Testis (tissue), 3 donors: Measurements from ENCODE around the gene CYP2A7. TPM values are rescaled to one million over a fixed set of nuclear protein-coding genes. Genes with fewer than 3 reads are reported as not detected.
"Not testable (repeated sequence)": the region's sequence is repeated elsewhere in the genome, so short reads cannot be mapped to it uniquely, and the experiment has no call there.

ENCODE experiments used
- DNase-seq: peaks from one replicate; pipeline ENCODE4 v3.0.0-alpha.2; 2019
- H3K27ac ChIP-seq, 2 donors: fragments of 200-600 bp; sonication (generic); one replicate each; pipeline ENCODE4 v1.5.1; 2019
- H3K27me3 ChIP-seq: fragments of 200-600 bp; sonication (generic); one replicate; pipeline ENCODE4 v1.5.1; 2019
- H3K36me3 ChIP-seq: fragments of 200-600 bp; sonication (generic); one replicate; pipeline ENCODE4 v1.5.1; 2017; ENCODE audit warnings: low read depth; ENCODE audit errors: missing control alignments
- H3K4me1 ChIP-seq: fragments of 200-600 bp; sonication (generic); one replicate; pipeline ENCODE4 v1.5.1; 2019
- H3K4me3 ChIP-seq, 2 donors: fragments of 200-600 bp; sonication (generic); one replicate each; pipeline ENCODE4 v1.5.1; 2017 to 2019
- H3K9me3 ChIP-seq: fragments of 200-600 bp; sonication (generic); one replicate; pipeline ENCODE4 v1.5.1; 2017
- POLR2A ChIP-seq: fragments of 450-650 bp; IDR thresholded peaks from one replicate; pipeline ENCODE4 v1.6.1; 2017; ENCODE audit warnings: antibody characterized with exemption, mild to moderate bottlenecking, moderate library complexity
- WGBS, 2 donors: methylation state at CpG; one replicate each; pipeline ENCODE4 v1.1.5; 2018; 5-methylcytosine and 5-hydroxymethylcytosine counted together
- intact Hi-C: fragments of 100-400 bp; cut with DNase I; formaldehyde crosslinking; loops from one replicate; pipeline ENCODE4 v1.15.1; 2023; ENCODE audit warnings: low total_unique reads
- polyA plus RNA-seq: library from polyadenylated mRNA; stranded (reverse); fragments of 350-450 nt; fragmentation: Illumina TruSeq; extraction: RNeasy Lipid Tissue Mini Kit (QIAGEN cat#74804); gene quantifications from one replicate; pipeline ENCODE4 v1.2.3, GENCODE V29; 2014; ENCODE audit warnings: low read depth, low replicate concordance; ENCODE audit not compliant: insufficient read depth
- total RNA-seq, 2 donors: library from RNA; depleted of rRNA; stranded (reverse); fragments of >200 nt; gene quantifications; one replicate each; pipeline ENCODE4 v1.2.3, GENCODE V29; 2016
- TF ChIP-seq, protein P1 (sequence below), 3 experiments: fragments of 450-650 bp in 2 of 3; fragments of 200-600 bp in 1 of 3; sonication (generic) in 1 of 3; IDR thresholded peaks; one replicate each; pipeline ENCODE4 v1.5.1; 2016 to 2019; ENCODE audit warnings: antibody characterized with exemption in 3 of 3, mild to moderate bottlenecking in 2 of 3, moderate library complexity in 1 of 3

CYP2A7 gene
- total and polyA plus RNA-seq, 3 donors from 2014 or later: 1.1 TPM; not detected in 2

DNA sequence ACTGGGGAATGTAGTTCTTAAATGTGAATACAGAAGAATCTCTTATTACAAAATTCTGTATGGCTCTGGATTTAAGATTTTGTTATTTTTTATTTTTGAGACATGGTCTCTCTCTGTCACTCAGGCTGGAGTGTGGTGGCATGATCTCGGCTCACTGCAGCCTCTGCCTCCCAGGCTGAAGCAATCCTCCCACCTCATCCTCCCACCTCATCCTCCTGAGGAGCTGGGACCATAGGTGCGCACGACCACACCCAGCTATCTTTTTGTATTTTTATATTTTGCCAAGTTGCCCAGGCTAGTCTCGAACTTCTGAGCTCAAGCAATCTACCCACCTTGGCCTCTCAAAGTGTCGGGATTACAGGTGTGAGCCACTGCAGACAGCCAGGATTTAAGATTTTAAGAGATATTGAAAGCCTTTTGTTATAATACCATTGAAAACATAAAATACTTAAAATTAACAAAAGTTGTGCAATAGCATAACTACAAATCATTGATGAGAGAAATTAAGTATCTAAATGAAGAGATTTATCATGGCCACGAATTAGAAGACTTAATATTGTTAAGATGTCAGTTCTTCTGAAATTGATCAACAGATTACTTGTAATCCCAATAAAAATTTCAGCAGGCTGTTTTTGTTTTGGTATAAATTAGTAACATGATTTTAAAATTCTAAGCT lies 45.1 kb downstream of the CYP2A7 start:
- Histone ChIP-seq H3K4me3 (no peak overlapping the region), H3K4me1 (peaks cover 18% of the 10 kb centered on the region), H3K27ac (no peak overlapping the region), H3K36me3 (no peaks in the 10 kb centered on the region), H3K27me3 (no peaks in the 10 kb centered on the region), H3K9me3 (no peaks in the 10 kb centered on the region)
- TF ChIP-seq, protein P1, sequence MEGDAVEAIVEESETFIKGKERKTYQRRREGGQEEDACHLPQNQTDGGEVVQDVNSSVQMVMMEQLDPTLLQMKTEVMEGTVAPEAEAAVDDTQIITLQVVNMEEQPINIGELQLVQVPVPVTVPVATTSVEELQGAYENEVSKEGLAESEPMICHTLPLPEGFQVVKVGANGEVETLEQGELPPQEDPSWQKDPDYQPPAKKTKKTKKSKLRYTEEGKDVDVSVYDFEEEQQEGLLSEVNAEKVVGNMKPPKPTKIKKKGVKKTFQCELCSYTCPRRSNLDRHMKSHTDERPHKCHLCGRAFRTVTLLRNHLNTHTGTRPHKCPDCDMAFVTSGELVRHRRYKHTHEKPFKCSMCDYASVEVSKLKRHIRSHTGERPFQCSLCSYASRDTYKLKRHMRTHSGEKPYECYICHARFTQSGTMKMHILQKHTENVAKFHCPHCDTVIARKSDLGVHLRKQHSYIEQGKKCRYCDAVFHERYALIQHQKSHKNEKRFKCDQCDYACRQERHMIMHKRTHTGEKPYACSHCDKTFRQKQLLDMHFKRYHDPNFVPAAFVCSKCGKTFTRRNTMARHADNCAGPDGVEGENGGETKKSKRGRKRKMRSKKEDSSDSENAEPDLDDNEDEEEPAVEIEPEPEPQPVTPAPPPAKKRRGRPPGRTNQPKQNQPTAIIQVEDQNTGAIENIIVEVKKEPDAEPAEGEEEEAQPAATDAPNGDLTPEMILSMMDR (IDR thresholded peaks at IDR 0.05): no peak
- TF ChIP-seq POLR2A: no peak
- WGBS, 2 donors: 60 to 77% methylated on average over 6 of the region's 6 CpGs
- intact Hi-C loops: no loop called here
- DNase-seq: no peak

DNA sequence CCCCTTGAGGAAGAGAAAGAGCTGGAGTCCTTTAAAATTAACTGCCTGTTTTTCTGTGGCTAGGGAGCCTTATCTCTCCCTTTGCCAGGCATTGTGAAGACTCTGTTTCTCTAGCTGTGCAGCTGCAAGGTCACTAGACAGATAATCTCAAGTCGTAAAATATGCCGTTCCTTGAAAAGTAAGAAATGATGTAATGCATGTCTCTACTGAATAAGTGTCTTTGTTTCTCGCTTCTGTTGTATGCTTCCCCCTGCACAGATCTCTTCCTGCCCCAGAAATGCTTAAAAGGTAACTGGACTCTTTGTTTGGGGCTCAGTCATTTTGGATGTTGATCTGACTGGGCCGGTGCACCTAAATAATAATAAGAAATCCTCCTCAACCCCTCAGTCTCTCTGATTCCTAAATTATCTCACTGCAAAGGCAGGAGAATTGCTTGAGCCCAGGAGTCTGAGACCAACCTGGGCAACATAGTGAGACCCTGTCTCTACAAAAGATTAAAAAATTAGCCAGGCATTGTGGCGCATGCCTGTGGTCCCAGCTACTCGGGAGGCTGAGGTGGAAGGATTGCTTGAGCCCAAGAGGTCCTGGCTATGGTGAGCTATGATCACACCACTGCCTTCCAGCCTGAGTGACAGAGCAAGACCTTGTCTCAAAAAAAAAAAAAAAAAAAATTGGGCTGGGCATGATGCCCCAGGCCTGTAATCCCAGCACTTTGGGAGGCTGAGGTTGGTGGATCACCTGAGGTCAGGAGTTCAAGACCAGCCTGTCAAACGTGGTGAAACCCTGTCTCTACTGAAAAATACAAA lies 48.1 kb downstream of the CYP2A7 start:
- intact Hi-C loops, H3K36me3 ChIP-seq, DNase-seq, H3K4me3 ChIP-seq, H3K27me3 ChIP-seq, H3K9me3 ChIP-seq: not testable (repeated sequence)
- Histone ChIP-seq H3K27ac (peak overlapping the region in 1 of 2 donors; percentile 74), H3K4me1 (peaks cover 27% of the 10 kb centered on the region)
- WGBS, 2 donors: 38 to 49% methylated on average over 5 to 7 of the region's 7 CpGs

DNA sequence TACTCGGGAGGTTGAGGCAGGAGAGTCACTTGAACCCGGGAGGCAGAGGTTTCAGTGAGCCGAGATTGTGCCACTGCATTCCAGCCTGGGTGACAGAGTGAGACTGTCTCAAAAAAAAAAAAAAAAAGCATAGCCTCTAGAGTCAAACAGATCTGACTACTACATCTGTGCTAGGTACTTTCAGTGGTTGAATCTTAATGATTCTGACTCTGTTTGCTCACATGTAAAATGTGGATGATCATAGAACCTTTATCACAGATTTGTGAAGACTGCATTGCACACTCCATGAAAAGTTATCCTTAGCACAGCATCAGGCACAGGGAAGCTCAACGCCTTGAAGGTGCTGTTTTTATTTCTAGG lies 49.6 kb downstream of the CYP2A7 start:
- H3K9me3 ChIP-seq, H3K36me3 ChIP-seq, H3K4me3 ChIP-seq, DNase-seq, H3K27me3 ChIP-seq, intact Hi-C loops: not testable (repeated sequence)
- peaks cover 27% of the 10 kb centered on the region for H3K4me1 ChIP-seq
- 57 to 71% methylated on average over 4 of the region's 4 CpGs for WGBS, 2 donors
- peak overlapping the region; percentile 48 for H3K27ac ChIP-seq

DNA sequence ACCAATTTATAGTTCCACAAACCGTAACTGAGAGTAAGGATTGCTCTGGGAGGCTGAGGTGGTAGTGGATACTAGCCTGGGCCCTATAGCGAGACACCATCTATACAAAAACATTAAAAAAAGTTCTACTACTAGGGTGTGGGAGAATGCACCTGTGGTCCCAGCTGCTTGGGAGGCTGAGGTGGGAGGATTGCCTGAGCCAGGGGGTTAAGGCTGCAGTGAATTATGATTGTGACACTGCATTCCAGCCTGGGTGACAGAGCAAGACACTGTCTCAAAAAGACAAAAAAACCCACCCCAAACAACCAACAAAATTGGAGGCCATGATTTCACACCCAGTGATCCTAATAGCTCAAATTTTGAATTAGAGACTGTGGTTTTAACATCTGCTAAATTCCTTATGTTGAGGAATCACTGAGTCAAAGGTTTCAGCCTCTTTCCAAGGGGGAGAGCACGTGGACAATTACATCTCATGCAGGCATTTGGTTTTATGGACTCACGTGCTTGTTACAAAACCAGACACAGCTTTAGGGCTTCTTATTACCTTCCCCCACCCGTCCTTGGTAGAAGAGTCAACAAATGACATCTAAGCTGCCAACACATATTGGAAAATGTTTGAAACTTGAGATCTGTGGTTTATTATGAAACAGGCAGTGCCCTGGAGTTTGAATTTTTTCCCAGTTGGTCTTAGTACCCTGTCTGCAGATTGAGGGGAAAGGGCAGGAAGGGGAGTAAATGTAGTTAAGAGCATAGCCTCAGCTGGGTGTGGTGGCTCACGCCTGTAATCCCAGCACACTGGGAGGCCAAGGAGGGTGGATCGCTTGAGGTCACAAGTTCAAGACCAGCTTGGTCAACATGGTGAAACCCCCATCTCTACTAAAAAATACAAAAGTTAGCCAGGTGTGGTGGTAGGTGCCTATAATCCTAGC lies 50.3 kb downstream of the CYP2A7 start:
- no peak for DNase-seq
- WGBS, 2 donors: 53 to 64% methylated on average over 7 of the region's 7 CpGs
- no peak for TF ChIP-seq POLR2A
- TF ChIP-seq, protein P1 (IDR thresholded peaks at IDR 0.05): no peak
- Histone ChIP-seq H3K4me3 (no peak overlapping the region), H3K9me3 (no peaks in the 10 kb centered on the region), H3K4me1 (peaks cover 27% of the 10 kb centered on the region), H3K27ac (peak overlapping the region; percentile 48), H3K36me3 (no peaks in the 10 kb centered on the region), H3K27me3 (no peaks in the 10 kb centered on the region)
- intact Hi-C loops: no loop called here

DNA sequence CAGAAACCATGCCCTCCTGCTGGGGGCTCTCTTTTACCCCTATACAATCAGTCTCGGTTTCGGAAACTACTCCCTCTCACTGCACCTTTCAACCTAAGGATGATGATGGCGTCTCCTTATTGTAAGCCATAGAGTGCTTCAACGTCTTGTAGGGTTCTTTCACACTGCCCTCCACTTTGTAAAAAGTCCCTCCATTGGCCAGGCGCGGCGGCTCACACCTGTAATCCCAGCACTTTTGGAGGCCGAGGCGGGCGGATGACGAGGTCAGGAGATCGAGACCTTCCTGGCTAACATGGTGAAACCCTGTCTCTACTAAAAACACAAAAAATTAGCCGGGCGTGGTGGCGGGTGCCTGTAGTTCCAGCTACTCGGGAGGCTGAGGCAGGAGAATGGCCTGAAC lies 51.3 kb downstream of the CYP2A7 start:
- 55 to 75% methylated on average over 16 of the region's 16 CpGs for WGBS, 2 donors
- H3K36me3 ChIP-seq, H3K4me3 ChIP-seq, H3K27me3 ChIP-seq, DNase-seq, H3K9me3 ChIP-seq, intact Hi-C loops: not testable (repeated sequence)
- Histone ChIP-seq H3K4me1 (peaks cover 23% of the 10 kb centered on the region), H3K27ac (peak overlapping the region; percentile 24 to 55)

DNA sequence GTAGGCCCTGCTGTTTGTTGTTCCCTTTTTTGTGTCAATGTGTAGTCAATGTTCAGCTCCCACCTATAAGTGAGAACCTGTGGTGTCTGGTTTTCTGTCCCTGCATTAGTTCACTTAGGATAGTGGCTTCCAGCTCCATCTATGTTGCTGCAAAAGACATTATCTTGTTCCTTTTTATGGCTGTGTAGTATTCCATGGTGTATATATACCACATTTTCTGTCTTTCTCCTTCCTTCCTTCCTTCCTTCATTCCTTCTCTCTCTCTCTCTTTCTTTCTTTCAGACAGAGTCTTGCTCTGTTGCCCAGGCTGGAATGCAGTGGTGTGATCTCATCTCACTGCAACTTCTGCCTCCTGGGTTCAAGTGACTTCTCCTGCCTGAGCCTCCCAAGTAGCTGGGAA lies 52.8 kb downstream of the CYP2A7 start:
- no peak for TF ChIP-seq POLR2A
- TF ChIP-seq, protein P1 (IDR thresholded peaks at IDR 0.05): no peak
- Histone ChIP-seq H3K27ac (peak overlapping the region; percentile 18 to 55), H3K4me3 (no peak overlapping the region), H3K9me3 (no peaks in the 10 kb centered on the region), H3K36me3 (no peaks in the 10 kb centered on the region), H3K4me1 (peaks cover 32% of the 10 kb centered on the region), H3K27me3 (no peaks in the 10 kb centered on the region)
- intact Hi-C loops: no loop called here
- DNase-seq: no peak
